GM12878 (cell line): ENCODE data around the gene ADAMTSL3.

Experiments used
- CHD2 ChIP-seq: IDR thresholded peaks from 2 replicates; pipeline ENCODE4 v1.6.1; 2011; ENCODE audit warnings: low read depth, low read length, improper control_type of control experiment, borderline replicate concordance
- EP300 ChIP-seq, 2 experiments: fragments of 150-350 bp in 1 of 2; IDR thresholded peaks; 2 replicates each; pipeline ENCODE4 v1.6.1; 2011 to 2012; ENCODE audit warnings: low read depth in 2 of 2, low read length in 2 of 2, borderline replicate concordance in 1 of 2, improper control_type of control experiment in 1 of 2, inconsistent platforms in 1 of 2; ENCODE audit not compliant: control insufficient read depth in 1 of 2
- IKZF1 ChIP-seq: fragments of 450-650 bp; conservative IDR thresholded peaks from 2 replicates; pipeline ENCODE4 v1.6.1; 2017; ENCODE audit warnings: antibody characterized with exemption, mild to moderate bottlenecking
- SIN3A ChIP-seq: IDR thresholded peaks from 2 replicates; pipeline ENCODE4 v1.6.1; 2012; ENCODE audit warnings: low read depth, low read length, improper control_type of control experiment
- SRF ChIP-seq, 2 experiments: IDR thresholded peaks; 2 replicates each; pipeline ENCODE4 v1.6.1; 2011; ENCODE audit warnings: low read depth in 2 of 2, low read length in 2 of 2, mild to moderate bottlenecking in 1 of 2, moderate library complexity in 1 of 2
- TCF3 ChIP-seq: IDR thresholded peaks from 2 replicates; pipeline ENCODE4 v1.6.1; 2012; ENCODE audit warnings: low read depth, mild to moderate bottlenecking, low read length, borderline replicate concordance; ENCODE audit not compliant: insufficient read depth
- ZNF24 ChIP-seq: fragments of 450-650 bp; IDR thresholded peaks from 2 replicates; pipeline ENCODE4 v1.6.1; 2017; ENCODE audit warnings: antibody characterized with exemption, mild to moderate bottlenecking
- TF ChIP-seq, protein P1 (sequence below): IDR thresholded peaks from 2 replicates; pipeline ENCODE4 v1.6.1; 2012; ENCODE audit warnings: low read depth, low read length, improper control_type of control experiment
- TF ChIP-seq, protein P2 (sequence below): IDR thresholded peaks from 2 replicates; pipeline ENCODE4 v1.6.1; 2011; ENCODE audit warnings: low read depth, mild to moderate bottlenecking, low read length, moderate library complexity, borderline replicate concordance; ENCODE audit errors: extremely low read depth
- TF ChIP-seq, protein P3 (sequence below), 3 experiments: IDR thresholded peaks in 2 of 3; conservative IDR thresholded peaks in 1 of 3; 2 replicates each; pipeline ENCODE4 v1.5.1; 2011; ENCODE audit warnings: low read depth in 3 of 3, low read length in 3 of 3, mild to moderate bottlenecking in 3 of 3, control low read depth in 2 of 3, moderate library complexity in 2 of 3, inconsistent platforms in 1 of 3, mixed read lengths in 1 of 3; ENCODE audit not compliant: control insufficient read depth in 2 of 3, insufficient read depth in 1 of 3; ENCODE audit errors: extremely low read depth in 1 of 3

DNA sequence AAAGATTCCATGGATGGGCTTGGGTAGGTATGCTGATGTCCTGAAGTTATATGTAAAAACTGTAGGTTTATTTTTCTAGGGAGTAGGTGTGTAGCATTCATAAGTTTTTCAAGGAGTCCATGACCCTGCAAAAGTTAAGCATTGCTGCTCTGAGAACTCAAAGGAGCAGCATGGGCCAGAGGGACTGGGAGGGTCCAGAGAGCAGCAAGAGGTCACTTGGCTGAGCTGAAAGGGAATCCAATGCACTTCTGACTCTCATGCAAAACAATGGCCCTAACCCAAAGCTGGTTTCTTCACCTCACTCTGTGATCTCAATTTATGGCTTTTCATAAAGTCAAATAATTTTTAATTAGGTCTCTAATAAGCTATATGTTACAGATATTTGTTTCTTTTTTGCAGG lies 383.4 kb downstream of the ADAMTSL3 start:
- TF ChIP-seq SRF (IDR thresholded peaks at IDR 0.05; ENCODE audit: low read depth in 2 of 2, low read length in 2 of 2) (no peak), CHD2 (no peak), SIN3A (no peak), IKZF1 (no peak), ZNF24 (no peak), TCF3 (no peak), EP300 (IDR thresholded peaks at IDR 0.05; ENCODE audit: borderline replicate concordance in 1 of 2, control insufficient read depth in 1 of 2, low read depth in 2 of 2, low read length in 2 of 2) (no peak)
- TF ChIP-seq, protein P1, sequence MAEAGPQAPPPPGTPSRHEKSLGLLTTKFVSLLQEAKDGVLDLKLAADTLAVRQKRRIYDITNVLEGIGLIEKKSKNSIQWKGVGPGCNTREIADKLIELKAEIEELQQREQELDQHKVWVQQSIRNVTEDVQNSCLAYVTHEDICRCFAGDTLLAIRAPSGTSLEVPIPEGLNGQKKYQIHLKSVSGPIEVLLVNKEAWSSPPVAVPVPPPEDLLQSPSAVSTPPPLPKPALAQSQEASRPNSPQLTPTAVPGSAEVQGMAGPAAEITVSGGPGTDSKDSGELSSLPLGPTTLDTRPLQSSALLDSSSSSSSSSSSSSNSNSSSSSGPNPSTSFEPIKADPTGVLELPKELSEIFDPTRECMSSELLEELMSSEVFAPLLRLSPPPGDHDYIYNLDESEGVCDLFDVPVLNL = no peak
- TF ChIP-seq, protein P2, sequence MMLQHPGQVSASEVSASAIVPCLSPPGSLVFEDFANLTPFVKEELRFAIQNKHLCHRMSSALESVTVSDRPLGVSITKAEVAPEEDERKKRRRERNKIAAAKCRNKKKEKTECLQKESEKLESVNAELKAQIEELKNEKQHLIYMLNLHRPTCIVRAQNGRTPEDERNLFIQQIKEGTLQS = no peak
- TF ChIP-seq, protein P3, sequence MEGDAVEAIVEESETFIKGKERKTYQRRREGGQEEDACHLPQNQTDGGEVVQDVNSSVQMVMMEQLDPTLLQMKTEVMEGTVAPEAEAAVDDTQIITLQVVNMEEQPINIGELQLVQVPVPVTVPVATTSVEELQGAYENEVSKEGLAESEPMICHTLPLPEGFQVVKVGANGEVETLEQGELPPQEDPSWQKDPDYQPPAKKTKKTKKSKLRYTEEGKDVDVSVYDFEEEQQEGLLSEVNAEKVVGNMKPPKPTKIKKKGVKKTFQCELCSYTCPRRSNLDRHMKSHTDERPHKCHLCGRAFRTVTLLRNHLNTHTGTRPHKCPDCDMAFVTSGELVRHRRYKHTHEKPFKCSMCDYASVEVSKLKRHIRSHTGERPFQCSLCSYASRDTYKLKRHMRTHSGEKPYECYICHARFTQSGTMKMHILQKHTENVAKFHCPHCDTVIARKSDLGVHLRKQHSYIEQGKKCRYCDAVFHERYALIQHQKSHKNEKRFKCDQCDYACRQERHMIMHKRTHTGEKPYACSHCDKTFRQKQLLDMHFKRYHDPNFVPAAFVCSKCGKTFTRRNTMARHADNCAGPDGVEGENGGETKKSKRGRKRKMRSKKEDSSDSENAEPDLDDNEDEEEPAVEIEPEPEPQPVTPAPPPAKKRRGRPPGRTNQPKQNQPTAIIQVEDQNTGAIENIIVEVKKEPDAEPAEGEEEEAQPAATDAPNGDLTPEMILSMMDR (IDR thresholded peaks at IDR 0.05 in 2 of 3, conservative IDR thresholded peaks at IDR 0.05 in 1 of 3; ENCODE audit: control insufficient read depth in 2 of 3, extremely low read depth in 1 of 3, insufficient read depth in 1 of 3, low read depth in 3 of 3, low read length in 3 of 3) = no peak
